ENCODE results near the gene LDLRAD3. TPM values are rescaled to one million over a fixed set of nuclear protein-coding genes. Genes with fewer than 3 reads are reported as not detected.

The LDLRAD3 gene
- total and polyA plus RNA-seq, 4 donors = 2.2 to 14.3 (median 9.9) TPM

DNA sequence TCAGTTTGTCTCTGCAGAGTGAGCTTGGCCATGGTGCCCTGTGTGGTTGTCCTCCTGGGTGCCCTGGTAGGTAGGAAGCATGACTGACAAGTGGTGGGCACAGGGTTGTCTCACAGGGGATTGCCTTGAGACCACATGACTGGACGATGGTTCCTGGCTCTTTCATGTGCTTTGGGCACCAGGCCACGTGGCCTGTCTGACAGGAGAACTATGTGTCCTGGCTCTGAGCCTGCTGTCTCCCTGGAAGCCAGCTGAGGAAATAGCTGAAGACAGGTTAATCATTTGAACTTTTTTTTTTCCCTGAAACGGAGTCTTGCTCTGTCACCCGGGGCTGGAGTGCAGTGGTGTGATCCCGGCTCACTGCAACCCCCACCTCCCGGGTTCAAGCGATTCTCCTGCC, 93.2 kb downstream of the LDLRAD3 start:
- ATAC-seq (ENCODE audit: insufficient read depth, low FRiP score) (no peak), DNase-seq (no peak)
- TF ChIP-seq, protein P1, sequence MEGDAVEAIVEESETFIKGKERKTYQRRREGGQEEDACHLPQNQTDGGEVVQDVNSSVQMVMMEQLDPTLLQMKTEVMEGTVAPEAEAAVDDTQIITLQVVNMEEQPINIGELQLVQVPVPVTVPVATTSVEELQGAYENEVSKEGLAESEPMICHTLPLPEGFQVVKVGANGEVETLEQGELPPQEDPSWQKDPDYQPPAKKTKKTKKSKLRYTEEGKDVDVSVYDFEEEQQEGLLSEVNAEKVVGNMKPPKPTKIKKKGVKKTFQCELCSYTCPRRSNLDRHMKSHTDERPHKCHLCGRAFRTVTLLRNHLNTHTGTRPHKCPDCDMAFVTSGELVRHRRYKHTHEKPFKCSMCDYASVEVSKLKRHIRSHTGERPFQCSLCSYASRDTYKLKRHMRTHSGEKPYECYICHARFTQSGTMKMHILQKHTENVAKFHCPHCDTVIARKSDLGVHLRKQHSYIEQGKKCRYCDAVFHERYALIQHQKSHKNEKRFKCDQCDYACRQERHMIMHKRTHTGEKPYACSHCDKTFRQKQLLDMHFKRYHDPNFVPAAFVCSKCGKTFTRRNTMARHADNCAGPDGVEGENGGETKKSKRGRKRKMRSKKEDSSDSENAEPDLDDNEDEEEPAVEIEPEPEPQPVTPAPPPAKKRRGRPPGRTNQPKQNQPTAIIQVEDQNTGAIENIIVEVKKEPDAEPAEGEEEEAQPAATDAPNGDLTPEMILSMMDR (IDR thresholded peaks at IDR 0.05; ENCODE audit: control extremely low read depth, extremely low read depth) = no peak
- Histone ChIP-seq H3K4me3 (no peak overlapping the region), H3K9me3 (ENCODE audit: control insufficient read depth in 4 of 4, insufficient read depth in 3 of 4, low read length in 3 of 4) (no peaks in the 10 kb centered on the region), H3K27me3 (ENCODE audit: control insufficient read depth in 3 of 3, insufficient read depth in 3 of 3, low read length in 2 of 3) (no peaks in the 10 kb centered on the region), H3K27ac (ENCODE audit: low read depth in 1 of 2, low read length in 1 of 2) (no peak overlapping the region), H3K36me3 (ENCODE audit: control insufficient read depth in 4 of 4, insufficient read depth in 4 of 4, low read length in 4 of 4) (peaks cover 0 to 6% (median 0%) of the 10 kb centered on the region in 4 donors), H3K4me1 (ENCODE audit: control insufficient read depth in 5 of 5, insufficient read depth in 5 of 5, low read length in 5 of 5) (peaks cover 0 to 32% (median 7%) of the 10 kb centered on the region in 5 donors), H3K9ac (ENCODE audit: insufficient read depth in 1 of 2, low read length in 2 of 2) (no peak overlapping the region)
- WGBS, 2 donors = 47 to 71% methylated on average over 7 of the region's 7 CpGs

DNA sequence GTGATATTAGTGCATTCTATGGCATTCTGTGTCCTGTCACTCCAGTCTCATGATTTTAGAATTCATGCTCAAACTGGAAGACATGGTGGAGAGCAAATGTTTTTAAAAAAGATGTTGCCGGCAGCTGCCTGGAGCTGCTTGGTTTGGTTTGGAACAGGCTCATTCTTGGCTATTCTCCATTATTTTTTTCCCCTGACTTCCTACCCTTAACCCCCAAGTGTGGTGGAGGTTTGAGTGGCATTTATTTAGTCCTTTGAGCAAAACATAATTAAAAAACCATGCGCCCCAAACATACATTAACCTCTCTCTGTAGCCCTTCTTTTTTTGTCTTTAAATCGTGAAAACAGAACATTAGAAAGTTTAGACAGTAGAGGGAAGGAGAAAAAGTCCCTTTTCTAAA, 94.7 kb downstream of the LDLRAD3 start:
- H3K9ac ChIP-seq (ENCODE audit: insufficient read depth in 1 of 2, low read length in 2 of 2) = no peak overlapping the region
- peaks cover 0 to 32% (median 7%) of the 10 kb centered on the region in 5 donors for H3K4me1 ChIP-seq (ENCODE audit: control insufficient read depth in 5 of 5, insufficient read depth in 5 of 5, low read length in 5 of 5)
- no peaks in the 10 kb centered on the region for H3K9me3 ChIP-seq (ENCODE audit: control insufficient read depth in 4 of 4, insufficient read depth in 3 of 4, low read length in 3 of 4)
- ATAC-seq (ENCODE audit: insufficient read depth, low FRiP score) (no peak), DNase-seq (peak in 2 of 3 donors; percentile 61 to 67)
- no peak overlapping the region for H3K4me3 ChIP-seq
- WGBS, 2 donors = 80 to 84% methylated on average over 3 of the region's 3 CpGs
- no peaks in the 10 kb centered on the region for H3K27me3 ChIP-seq (ENCODE audit: control insufficient read depth in 3 of 3, insufficient read depth in 3 of 3, low read length in 2 of 3)
- H3K27ac ChIP-seq (ENCODE audit: low read depth in 1 of 2, low read length in 1 of 2) = no peak overlapping the region
- peaks cover 0 to 6% (median 0%) of the 10 kb centered on the region in 4 donors for H3K36me3 ChIP-seq (ENCODE audit: control insufficient read depth in 4 of 4, insufficient read depth in 4 of 4, low read length in 4 of 4)
- TF ChIP-seq, protein P1 (IDR thresholded peaks at IDR 0.05; ENCODE audit: control extremely low read depth, extremely low read depth) = no peak

DNA sequence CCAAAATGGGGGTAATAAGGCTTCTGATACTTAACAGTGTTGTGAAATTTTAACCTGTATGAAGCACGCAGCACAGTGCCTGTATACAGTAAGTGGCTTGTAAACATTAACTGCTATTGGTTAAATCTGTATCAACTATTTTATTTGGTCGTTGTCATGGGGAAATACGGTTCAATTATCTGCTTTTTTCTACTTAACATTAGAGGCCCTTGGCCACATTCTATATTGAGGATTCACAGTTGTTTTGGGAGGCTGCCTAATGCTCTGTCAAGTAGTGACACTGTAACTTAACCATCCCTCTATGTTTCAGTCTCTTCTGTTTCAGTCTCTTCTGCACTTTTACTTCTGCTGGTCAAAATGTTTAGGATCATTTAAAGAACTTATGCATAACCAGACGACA, 95.6 kb downstream of the LDLRAD3 start:
- H3K27me3 ChIP-seq (ENCODE audit: control insufficient read depth in 3 of 3, insufficient read depth in 3 of 3, low read length in 2 of 3) = no peaks in the 10 kb centered on the region

More for the DNA sequence above, 95.6 kb downstream of the LDLRAD3 start:
- TF ChIP-seq, protein P1 (IDR thresholded peaks at IDR 0.05; ENCODE audit: control extremely low read depth, extremely low read depth) = no peak
- H3K36me3 ChIP-seq (ENCODE audit: control insufficient read depth in 4 of 4, insufficient read depth in 4 of 4, low read length in 4 of 4) = peaks cover 0 to 6% (median under 1%) of the 10 kb centered on the region in 4 donors
- no peak for ATAC-seq (ENCODE audit: insufficient read depth, low FRiP score)
- DNase-seq = peak in 2 of 3 donors; percentile 70 to 80
- H3K4me3 ChIP-seq = no peak overlapping the region
- no peaks in the 10 kb centered on the region for H3K9me3 ChIP-seq (ENCODE audit: control insufficient read depth in 4 of 4, insufficient read depth in 3 of 4, low read length in 3 of 4)
- H3K9ac ChIP-seq (ENCODE audit: insufficient read depth in 1 of 2, low read length in 2 of 2) = no peak overlapping the region
- H3K4me1 ChIP-seq (ENCODE audit: control insufficient read depth in 5 of 5, insufficient read depth in 5 of 5, low read length in 5 of 5) = peaks cover 0 to 32% (median 7%) of the 10 kb centered on the region in 5 donors
- 67 to 82% methylated on average over 4 of the region's 4 CpGs for WGBS, 2 donors
- no peak overlapping the region for H3K27ac ChIP-seq (ENCODE audit: low read depth in 1 of 2, low read length in 1 of 2)

Data from lung (tissue), 12 donors.